ENCODE data around the gene LRRC4C. TPM values are rescaled to one million over a fixed set of nuclear protein-coding genes. Genes with fewer than 3 reads are reported as not detected.

Gene LRRC4C
- total and polyA plus RNA-seq, 2 donors (not counting 1 experiment from before 2014, with no cell fraction given) = under 0.01 to 0.02 TPM

DNA sequence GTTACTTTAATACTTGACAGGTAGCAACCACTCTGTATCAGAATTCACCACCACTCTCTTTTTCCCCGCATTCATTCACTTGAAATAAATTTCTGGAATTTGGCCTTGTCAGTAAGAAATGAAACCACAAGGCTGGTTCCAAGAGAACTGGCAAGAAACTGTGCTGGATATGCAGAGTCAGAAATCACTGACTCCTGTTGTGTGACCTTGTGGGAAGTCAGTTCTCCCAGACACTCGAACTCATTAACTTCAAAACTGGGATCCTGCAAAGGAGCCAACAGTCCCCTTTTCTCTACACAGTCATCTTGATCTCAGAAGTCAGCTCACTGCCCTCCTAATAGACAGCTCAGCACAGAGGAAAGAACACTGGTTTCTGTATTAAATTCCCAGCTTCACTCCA is 142.7 kb downstream of the LRRC4C start:
- Histone ChIP-seq H3K4me1 (ENCODE audit: control insufficient read depth, extremely low read depth, insufficient read depth, low read length) (no peaks in the 10 kb centered on the region), H4K20me1 (ENCODE audit: control insufficient read depth, extremely low read depth, insufficient read depth, low read length) (no peaks in the 10 kb centered on the region), H3K9me3 (ENCODE audit: control insufficient read depth, insufficient read depth, low read depth, low read length) (no peaks in the 10 kb centered on the region), H3K9ac (ENCODE audit: insufficient read depth, low read length) (no peak overlapping the region), H2AFZ (ENCODE audit: low read length) (no peak overlapping the region), H3K79me2 (ENCODE audit: control insufficient read depth, insufficient read depth, low read length) (no peaks in the 10 kb centered on the region), H3K36me3 (ENCODE audit: control insufficient read depth, insufficient read depth, low read length) (no peaks in the 10 kb centered on the region), H3K4me3 (replicated peaks in 1 of 4; ENCODE audit: control extremely low read depth in 1 of 4, insufficient read depth in 1 of 4, low read depth in 3 of 4, low read length in 4 of 4) (no peak overlapping the region), H3K27me3 (ENCODE audit: control insufficient read depth, insufficient read depth, low read length) (no peaks in the 10 kb centered on the region), H3K27ac (ENCODE audit: insufficient read depth, low read length) (no peak overlapping the region), H3K4me2 (ENCODE audit: extremely low read depth, insufficient read depth, low read length) (no peak overlapping the region)
- TF ChIP-seq, protein P1, sequence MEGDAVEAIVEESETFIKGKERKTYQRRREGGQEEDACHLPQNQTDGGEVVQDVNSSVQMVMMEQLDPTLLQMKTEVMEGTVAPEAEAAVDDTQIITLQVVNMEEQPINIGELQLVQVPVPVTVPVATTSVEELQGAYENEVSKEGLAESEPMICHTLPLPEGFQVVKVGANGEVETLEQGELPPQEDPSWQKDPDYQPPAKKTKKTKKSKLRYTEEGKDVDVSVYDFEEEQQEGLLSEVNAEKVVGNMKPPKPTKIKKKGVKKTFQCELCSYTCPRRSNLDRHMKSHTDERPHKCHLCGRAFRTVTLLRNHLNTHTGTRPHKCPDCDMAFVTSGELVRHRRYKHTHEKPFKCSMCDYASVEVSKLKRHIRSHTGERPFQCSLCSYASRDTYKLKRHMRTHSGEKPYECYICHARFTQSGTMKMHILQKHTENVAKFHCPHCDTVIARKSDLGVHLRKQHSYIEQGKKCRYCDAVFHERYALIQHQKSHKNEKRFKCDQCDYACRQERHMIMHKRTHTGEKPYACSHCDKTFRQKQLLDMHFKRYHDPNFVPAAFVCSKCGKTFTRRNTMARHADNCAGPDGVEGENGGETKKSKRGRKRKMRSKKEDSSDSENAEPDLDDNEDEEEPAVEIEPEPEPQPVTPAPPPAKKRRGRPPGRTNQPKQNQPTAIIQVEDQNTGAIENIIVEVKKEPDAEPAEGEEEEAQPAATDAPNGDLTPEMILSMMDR (conservative IDR thresholded peaks at IDR 0.05 in 1 of 2, IDR thresholded peaks at IDR 0.05 in 1 of 2; ENCODE audit: low read depth in 1 of 2, low read length in 2 of 2) = no peak
- no peak for TF ChIP-seq EZH2 (IDR thresholded peaks at IDR 0.05; ENCODE audit: low read length, missing control alignments)
- DNase-seq (ENCODE audit: low read depth in 2 of 2) = peak in 1 of 2 donors; percentile 95

- H3K79me2 ChIP-seq (ENCODE audit: control insufficient read depth, insufficient read depth, low read length) = no peaks in the 10 kb centered on the region
- no peaks in the 10 kb centered on the region for H4K20me1 ChIP-seq (ENCODE audit: control insufficient read depth, extremely low read depth, insufficient read depth, low read length)
These were observed 146.2 kb downstream of the LRRC4C start for GRCh38 chr11:41313226-41313625.

GRCh38 chr11:41309716-41310115 is 149.7 kb downstream of the LRRC4C start:
- Histone ChIP-seq H3K27ac (ENCODE audit: insufficient read depth, low read length) (no peak overlapping the region), H3K4me1 (ENCODE audit: control insufficient read depth, extremely low read depth, insufficient read depth, low read length) (no peaks in the 10 kb centered on the region), H3K27me3 (ENCODE audit: control insufficient read depth, insufficient read depth, low read length) (no peaks in the 10 kb centered on the region), H2AFZ (ENCODE audit: low read length) (no peak overlapping the region), H3K79me2 (ENCODE audit: control insufficient read depth, insufficient read depth, low read length) (no peaks in the 10 kb centered on the region), H3K9me3 (ENCODE audit: control insufficient read depth, insufficient read depth, low read depth, low read length) (no peaks in the 10 kb centered on the region), H3K36me3 (ENCODE audit: control insufficient read depth, insufficient read depth, low read length) (no peaks in the 10 kb centered on the region), H3K9ac (ENCODE audit: insufficient read depth, low read length) (no peak overlapping the region), H4K20me1 (ENCODE audit: control insufficient read depth, extremely low read depth, insufficient read depth, low read length) (no peaks in the 10 kb centered on the region), H3K4me2 (ENCODE audit: extremely low read depth, insufficient read depth, low read length) (no peak overlapping the region), H3K4me3 (replicated peaks in 1 of 4; ENCODE audit: control extremely low read depth in 1 of 4, insufficient read depth in 1 of 4, low read depth in 3 of 4, low read length in 4 of 4) (no peak overlapping the region)
- TF ChIP-seq, protein P1 (conservative IDR thresholded peaks at IDR 0.05 in 1 of 2, IDR thresholded peaks at IDR 0.05 in 1 of 2; ENCODE audit: low read depth in 1 of 2, low read length in 2 of 2) = no peak
- no peak for TF ChIP-seq EZH2 (IDR thresholded peaks at IDR 0.05; ENCODE audit: low read length, missing control alignments)
- no peak for DNase-seq (ENCODE audit: low read depth in 2 of 2)

More at GRCh38 chr11:41313226-41313625, 146.2 kb downstream of the LRRC4C start:
- Histone ChIP-seq H2AFZ (ENCODE audit: low read length) (no peak overlapping the region), H3K9me3 (ENCODE audit: control insufficient read depth, insufficient read depth, low read depth, low read length) (no peaks in the 10 kb centered on the region), H3K4me1 (ENCODE audit: control insufficient read depth, extremely low read depth, insufficient read depth, low read length) (no peaks in the 10 kb centered on the region), H3K4me3 (replicated peaks in 1 of 4; ENCODE audit: control extremely low read depth in 1 of 4, insufficient read depth in 1 of 4, low read depth in 3 of 4, low read length in 4 of 4) (no peak overlapping the region), H3K27me3 (ENCODE audit: control insufficient read depth, insufficient read depth, low read length) (no peaks in the 10 kb centered on the region), H3K9ac (ENCODE audit: insufficient read depth, low read length) (no peak overlapping the region), H3K4me2 (ENCODE audit: extremely low read depth, insufficient read depth, low read length) (no peak overlapping the region), H3K36me3 (ENCODE audit: control insufficient read depth, insufficient read depth, low read length) (no peaks in the 10 kb centered on the region), H3K27ac (ENCODE audit: insufficient read depth, low read length) (no peak overlapping the region)
- DNase-seq (ENCODE audit: low read depth in 2 of 2) = no peak
- TF ChIP-seq, protein P1 (conservative IDR thresholded peaks at IDR 0.05 in 1 of 2, IDR thresholded peaks at IDR 0.05 in 1 of 2; ENCODE audit: low read depth in 1 of 2, low read length in 2 of 2) = no peak
- TF ChIP-seq EZH2 (IDR thresholded peaks at IDR 0.05; ENCODE audit: low read length, missing control alignments) = no peak

All from fibroblast of lung (primary cell).